Measurements from ENCODE around the gene CMIP.
"Not testable (repeated sequence)": the region's sequence is repeated elsewhere in the genome, so short reads cannot be mapped to it uniquely, and the experiment has no call there.

Gene CMIP

DNA sequence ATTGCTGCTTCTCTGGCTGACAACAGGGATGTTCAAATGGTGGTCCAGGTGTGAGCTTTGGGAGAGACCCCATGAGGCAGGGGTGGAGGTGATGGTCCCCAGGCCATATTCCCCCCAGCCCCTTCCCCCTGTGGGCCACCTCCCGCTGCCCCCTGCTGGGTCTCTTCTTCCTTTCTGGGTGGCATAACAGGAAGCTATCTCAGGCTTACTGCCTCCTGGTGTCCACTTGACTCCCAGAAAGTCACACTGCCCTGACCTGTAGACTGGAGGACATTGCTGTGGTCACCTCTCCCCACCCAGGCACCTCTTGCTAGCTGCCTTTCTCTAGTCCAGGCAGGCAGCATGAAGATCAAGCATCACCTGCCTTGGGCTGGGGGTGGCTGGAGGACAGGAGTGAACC, 288.1 kb downstream of the CMIP start:
- no peaks in the 10 kb centered on the region for H3K27me3 ChIP-seq (ENCODE audit: insufficient read depth, insufficient read length)
- no peaks in the 10 kb centered on the region for H3K36me3 ChIP-seq (ENCODE audit: insufficient read depth, insufficient read length, low read length)
- TF ChIP-seq SUZ12 (IDR thresholded peaks at IDR 0.05; ENCODE audit: extremely low read depth, insufficient read depth, insufficient read length) = no peak
- TF ChIP-seq YY1 (IDR thresholded peaks at IDR 0.05; ENCODE audit: insufficient read depth, insufficient read length) = no peak
- TF ChIP-seq ZNF274 (IDR thresholded peaks at IDR 0.05; ENCODE audit: low read depth, low read length) = no peak
- H3K4me3 ChIP-seq (ENCODE audit: insufficient read length, low read depth) = no peak overlapping the region
- no peaks in the 10 kb centered on the region for H3K4me1 ChIP-seq (ENCODE audit: insufficient read depth, insufficient read length)
- no peak overlapping the region for H3K9ac ChIP-seq (ENCODE audit: insufficient read length, low read depth)
- H3K9me3 ChIP-seq (ENCODE audit: insufficient read depth, low read length) = no peaks in the 10 kb centered on the region
- DNase-seq (ENCODE audit: low read depth, low spot score) = no peak

DNA sequence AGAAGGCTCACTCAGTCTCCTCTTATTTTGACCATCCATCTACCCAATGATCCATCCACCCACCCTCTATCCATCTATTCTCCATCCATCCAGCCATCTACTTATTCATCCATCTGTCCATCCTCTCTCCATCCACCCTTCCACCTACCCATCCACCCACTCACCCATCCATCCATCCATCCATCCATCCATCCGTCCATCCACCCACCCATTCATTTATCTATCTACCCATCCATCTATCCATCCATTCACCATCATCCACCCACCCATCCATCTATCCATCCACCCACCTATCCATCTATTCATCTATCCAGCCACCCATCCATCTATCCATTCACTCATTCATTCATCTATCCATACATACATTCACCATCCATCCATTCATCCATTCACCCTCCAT, 288.7 kb downstream of the CMIP start:
- H3K4me1 ChIP-seq (ENCODE audit: insufficient read depth, insufficient read length) = no peaks in the 10 kb centered on the region
- TF ChIP-seq SUZ12 (IDR thresholded peaks at IDR 0.05; ENCODE audit: extremely low read depth, insufficient read depth, insufficient read length) (no peak), YY1 (IDR thresholded peaks at IDR 0.05; ENCODE audit: insufficient read depth, insufficient read length) (no peak), ZNF274 (IDR thresholded peaks at IDR 0.05; ENCODE audit: low read depth, low read length) (no peak)
- H3K9ac ChIP-seq (ENCODE audit: insufficient read length, low read depth) = no peak overlapping the region
- no peaks in the 10 kb centered on the region for H3K9me3 ChIP-seq (ENCODE audit: insufficient read depth, low read length)
- DNase-seq (ENCODE audit: low read depth, low spot score) = no peak
- no peaks in the 10 kb centered on the region for H3K36me3 ChIP-seq (ENCODE audit: insufficient read depth, insufficient read length, low read length)
- H3K4me3 ChIP-seq (ENCODE audit: insufficient read length, low read depth) = no peak overlapping the region
- H3K27me3 ChIP-seq (ENCODE audit: insufficient read depth, insufficient read length) = no peaks in the 10 kb centered on the region

DNA sequence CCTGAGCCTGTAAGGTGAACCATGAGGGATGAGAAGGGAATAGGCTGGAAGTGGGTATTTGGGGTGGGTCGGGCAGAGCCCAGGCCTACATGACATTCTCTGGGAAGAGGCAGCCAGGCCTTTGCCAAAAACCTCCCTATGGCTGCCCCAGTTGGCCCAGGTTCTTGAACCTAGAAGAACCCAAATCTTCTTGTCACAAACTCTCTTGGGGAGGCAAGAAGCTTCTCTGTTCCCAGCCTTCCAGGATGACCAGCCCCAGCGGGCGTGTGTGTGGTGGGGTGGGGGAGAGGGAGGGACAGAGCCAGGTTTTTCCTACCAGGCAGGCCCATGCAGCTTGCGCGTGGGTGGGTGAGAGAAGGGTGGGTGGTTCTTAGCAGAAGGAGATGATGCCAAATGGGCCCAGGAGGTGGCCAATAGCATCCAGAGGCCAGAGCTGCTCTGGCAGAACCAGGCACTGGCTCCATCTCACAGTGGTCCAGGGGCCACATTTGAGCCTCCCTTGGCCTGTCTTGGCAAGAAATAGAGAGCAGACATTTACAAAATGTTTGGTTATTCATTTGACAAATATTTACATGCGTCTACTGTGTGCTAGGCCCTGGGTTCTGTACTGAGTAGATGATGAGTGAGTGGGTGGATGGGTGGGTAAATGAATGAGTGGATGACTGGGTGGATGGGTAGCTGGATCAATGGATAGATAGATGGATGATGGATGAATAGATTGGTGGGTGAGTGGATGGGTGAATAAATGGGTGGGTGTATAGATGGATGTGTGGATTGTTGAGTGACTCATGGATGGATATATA, 290.2 kb downstream of the CMIP start:
- H3K27me3 ChIP-seq (ENCODE audit: insufficient read depth, insufficient read length) = no peaks in the 10 kb centered on the region
- no peaks in the 10 kb centered on the region for H3K9me3 ChIP-seq (ENCODE audit: insufficient read depth, low read length)
- H3K36me3 ChIP-seq (ENCODE audit: insufficient read depth, insufficient read length, low read length) = no peaks in the 10 kb centered on the region
- TF ChIP-seq ZNF274 (IDR thresholded peaks at IDR 0.05; ENCODE audit: low read depth, low read length) (no peak), SUZ12 (IDR thresholded peaks at IDR 0.05; ENCODE audit: extremely low read depth, insufficient read depth, insufficient read length) (no peak), YY1 (IDR thresholded peaks at IDR 0.05; ENCODE audit: insufficient read depth, insufficient read length) (no peak)
- H3K4me1 ChIP-seq (ENCODE audit: insufficient read depth, insufficient read length) = peaks cover 4% of the 10 kb centered on the region
- no peak overlapping the region for H3K4me3 ChIP-seq (ENCODE audit: insufficient read length, low read depth)
- DNase-seq (ENCODE audit: low read depth, low spot score) = no peak
- no peak overlapping the region for H3K9ac ChIP-seq (ENCODE audit: insufficient read length, low read depth)

DNA sequence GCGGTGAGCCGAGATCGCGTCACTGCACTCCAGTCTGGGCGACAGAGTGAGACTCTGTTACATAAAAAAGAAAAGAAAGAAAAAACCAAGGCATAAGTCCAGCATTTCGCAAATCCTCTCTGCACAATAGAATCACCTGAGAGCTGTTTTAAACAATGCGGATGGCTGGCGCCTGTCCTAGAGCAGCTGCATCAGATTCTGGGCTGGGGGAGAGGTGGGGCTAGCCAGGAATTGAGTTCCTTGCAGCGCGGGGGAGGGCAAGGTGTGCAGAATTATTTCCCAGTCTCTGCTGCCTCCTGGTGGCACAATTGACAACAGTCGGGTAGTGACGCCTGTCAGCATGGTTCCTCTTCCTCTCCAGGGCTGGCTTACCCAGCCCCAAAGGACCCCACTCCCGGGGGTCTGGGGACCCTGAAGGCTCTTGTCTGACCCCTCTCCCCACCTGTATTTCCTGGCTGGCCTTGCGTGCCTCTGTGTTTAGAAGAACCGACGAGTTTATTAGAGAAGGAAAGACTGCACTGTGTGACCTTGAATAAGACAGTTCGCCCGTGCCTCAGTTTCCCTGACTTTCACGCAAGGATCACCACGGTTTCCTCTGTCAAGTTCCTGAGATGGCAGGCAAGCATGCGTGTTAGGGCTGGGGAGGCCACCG, 293.4 kb downstream of the CMIP start:
- Histone ChIP-seq H3K4me3 (ENCODE audit: insufficient read length, low read depth) (no peak overlapping the region), H3K9ac (ENCODE audit: insufficient read length, low read depth) (no peak overlapping the region), H3K9me3 (ENCODE audit: insufficient read depth, low read length) (no peaks in the 10 kb centered on the region), H3K36me3 (ENCODE audit: insufficient read depth, insufficient read length, low read length) (no peaks in the 10 kb centered on the region), H3K4me1 (ENCODE audit: insufficient read depth, insufficient read length) (peaks cover 6% of the 10 kb centered on the region), H3K27me3 (ENCODE audit: insufficient read depth, insufficient read length) (no peaks in the 10 kb centered on the region)
- peak; percentile 77 for DNase-seq (ENCODE audit: low read depth, low spot score)
- TF ChIP-seq YY1 (IDR thresholded peaks at IDR 0.05; ENCODE audit: insufficient read depth, insufficient read length) = no peak
- TF ChIP-seq ZNF274 (IDR thresholded peaks at IDR 0.05; ENCODE audit: low read depth, low read length) = no peak
- no peak for TF ChIP-seq SUZ12 (IDR thresholded peaks at IDR 0.05; ENCODE audit: extremely low read depth, insufficient read depth, insufficient read length)

DNA sequence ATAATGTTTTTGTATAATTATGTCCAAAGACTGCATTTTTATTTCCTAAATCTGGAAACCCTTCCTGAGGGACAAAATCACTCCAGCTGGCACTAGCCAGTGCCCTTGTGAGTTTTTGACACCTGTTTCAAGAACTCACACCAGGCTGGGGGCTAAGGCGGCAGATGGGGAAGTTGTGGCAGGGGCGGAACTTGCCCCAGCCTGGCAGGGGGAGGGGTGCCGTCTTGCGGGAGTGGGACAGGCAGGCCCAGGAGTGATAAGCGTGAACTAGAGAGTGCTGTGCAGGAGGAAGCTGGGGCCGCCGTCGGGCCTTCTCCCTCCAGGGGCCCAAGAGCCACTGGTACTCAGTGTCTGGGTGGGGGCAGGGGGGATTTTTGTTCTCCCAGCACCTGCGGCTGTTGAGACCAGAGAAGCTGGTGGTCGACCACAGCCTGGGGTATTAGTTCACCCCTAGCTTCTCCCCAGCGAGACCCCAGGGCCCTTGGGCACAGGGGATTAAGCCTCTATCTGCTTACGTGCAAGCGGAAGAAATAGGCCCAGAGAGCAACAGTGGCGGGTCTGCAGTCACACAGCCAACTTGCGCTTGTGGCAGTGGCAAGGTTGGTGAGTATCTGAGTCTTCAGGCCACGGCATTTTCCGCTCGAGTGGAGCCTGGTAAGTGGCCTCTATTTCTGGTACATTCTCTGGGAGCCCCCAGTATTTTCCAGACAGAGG, 294.3 kb downstream of the CMIP start:
- no peak for TF ChIP-seq ZNF274 (IDR thresholded peaks at IDR 0.05; ENCODE audit: low read depth, low read length)
- TF ChIP-seq YY1 (IDR thresholded peaks at IDR 0.05; ENCODE audit: insufficient read depth, insufficient read length) = no peak
- TF ChIP-seq SUZ12 (IDR thresholded peaks at IDR 0.05; ENCODE audit: extremely low read depth, insufficient read depth, insufficient read length) = no peak
- Histone ChIP-seq H3K27me3 (ENCODE audit: insufficient read depth, insufficient read length) (no peaks in the 10 kb centered on the region), H3K9ac (ENCODE audit: insufficient read length, low read depth) (peak overlapping the region; percentile 47), H3K4me1 (ENCODE audit: insufficient read depth, insufficient read length) (peaks cover 6% of the 10 kb centered on the region), H3K36me3 (ENCODE audit: insufficient read depth, insufficient read length, low read length) (no peaks in the 10 kb centered on the region), H3K9me3 (ENCODE audit: insufficient read depth, low read length) (no peaks in the 10 kb centered on the region), H3K4me3 (ENCODE audit: insufficient read length, low read depth) (no peak overlapping the region)
- no peak for DNase-seq (ENCODE audit: low read depth, low spot score)

DNA sequence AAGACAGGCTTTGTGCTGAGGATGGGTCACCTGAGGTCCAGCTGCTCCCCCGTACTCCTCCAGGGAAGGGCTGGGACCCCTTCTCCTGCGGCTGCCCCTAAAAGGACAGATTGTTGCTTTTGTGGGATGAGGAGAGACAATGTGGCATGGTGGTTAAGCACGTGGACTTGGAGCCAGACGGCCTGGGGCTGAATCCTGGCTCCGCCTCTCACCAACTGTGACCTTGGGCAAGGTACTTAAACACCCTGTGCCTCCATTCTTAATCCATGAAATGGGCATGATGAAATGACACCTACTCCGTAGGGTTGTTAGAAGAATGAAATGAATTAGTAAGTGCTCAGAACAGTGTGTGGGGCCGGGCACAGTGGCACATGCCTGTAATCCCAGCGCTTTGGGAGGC, 294.9 kb downstream of the CMIP start:
- Histone ChIP-seq H3K36me3 (ENCODE audit: insufficient read depth, insufficient read length, low read length) (no peaks in the 10 kb centered on the region), H3K9me3 (ENCODE audit: insufficient read depth, low read length) (no peaks in the 10 kb centered on the region), H3K9ac (ENCODE audit: insufficient read length, low read depth) (no peak overlapping the region), H3K4me3 (ENCODE audit: insufficient read length, low read depth) (no peak overlapping the region), H3K4me1 (ENCODE audit: insufficient read depth, insufficient read length) (peaks cover 6% of the 10 kb centered on the region), H3K27me3 (ENCODE audit: insufficient read depth, insufficient read length) (no peaks in the 10 kb centered on the region)
- no peak for TF ChIP-seq YY1 (IDR thresholded peaks at IDR 0.05; ENCODE audit: insufficient read depth, insufficient read length)
- TF ChIP-seq SUZ12 (IDR thresholded peaks at IDR 0.05; ENCODE audit: extremely low read depth, insufficient read depth, insufficient read length) = no peak
- TF ChIP-seq ZNF274 (IDR thresholded peaks at IDR 0.05; ENCODE audit: low read depth, low read length) = no peak
- no peak for DNase-seq (ENCODE audit: low read depth, low spot score)

DNA sequence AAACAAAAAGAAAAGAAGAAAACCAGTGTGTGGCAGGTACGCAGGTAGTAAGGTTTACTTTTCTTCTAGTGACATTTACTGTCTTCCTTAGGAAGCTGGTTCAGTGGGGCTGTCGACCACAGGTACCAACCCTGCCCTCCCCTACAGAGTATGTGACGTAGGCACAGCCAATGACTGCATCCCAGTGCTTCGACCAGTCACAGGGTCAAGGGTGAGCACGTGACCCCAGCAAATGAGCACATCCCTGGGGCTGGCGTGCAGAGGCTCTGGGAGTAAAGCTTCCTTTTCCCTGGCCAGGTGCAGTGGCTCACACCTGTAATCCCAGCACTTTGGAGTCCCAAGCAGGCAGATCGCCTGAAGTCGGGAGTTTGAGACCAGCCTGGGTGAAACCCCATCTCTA, 295.6 kb downstream of the CMIP start:
- H3K36me3 ChIP-seq (ENCODE audit: insufficient read depth, insufficient read length, low read length) = no peaks in the 10 kb centered on the region
- H3K9me3 ChIP-seq (ENCODE audit: insufficient read depth, low read length) = no peaks in the 10 kb centered on the region
- no peak for DNase-seq (ENCODE audit: low read depth, low spot score)
- H3K9ac ChIP-seq (ENCODE audit: insufficient read length, low read depth) = no peak overlapping the region
- no peak overlapping the region for H3K4me3 ChIP-seq (ENCODE audit: insufficient read length, low read depth)
- H3K4me1 ChIP-seq (ENCODE audit: insufficient read depth, insufficient read length) = peaks cover 6% of the 10 kb centered on the region
- TF ChIP-seq YY1 (IDR thresholded peaks at IDR 0.05; ENCODE audit: insufficient read depth, insufficient read length) (no peak), ZNF274 (IDR thresholded peaks at IDR 0.05; ENCODE audit: low read depth, low read length) (no peak), SUZ12 (IDR thresholded peaks at IDR 0.05; ENCODE audit: extremely low read depth, insufficient read depth, insufficient read length) (no peak)
- H3K27me3 ChIP-seq (ENCODE audit: insufficient read depth, insufficient read length) = no peaks in the 10 kb centered on the region

DNA sequence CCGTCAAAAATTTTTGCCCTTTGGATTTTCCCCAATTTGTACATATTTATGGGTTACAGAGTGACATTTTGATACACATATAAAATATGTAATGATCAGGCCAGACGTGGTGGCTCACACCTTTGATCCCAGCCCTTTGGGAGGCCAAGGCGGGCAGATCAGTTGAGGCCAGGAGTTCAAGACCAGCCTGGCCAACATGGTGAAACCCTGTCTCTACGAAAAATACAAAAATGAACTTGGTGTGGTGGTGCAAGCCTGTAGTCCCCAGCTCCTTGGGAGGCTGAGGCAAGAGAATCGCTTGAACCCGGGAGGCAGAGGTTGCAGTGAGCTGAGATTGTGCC, 296.8 kb downstream of the CMIP start:
- not testable (repeated sequence) for H3K4me1 ChIP-seq (ENCODE audit: insufficient read depth, insufficient read length); H3K9ac ChIP-seq (ENCODE audit: insufficient read length, low read depth); H3K27me3 ChIP-seq (ENCODE audit: insufficient read depth, insufficient read length); H3K4me3 ChIP-seq (ENCODE audit: insufficient read length, low read depth); H3K36me3 ChIP-seq (ENCODE audit: insufficient read depth, insufficient read length, low read length); H3K9me3 ChIP-seq (ENCODE audit: insufficient read depth, low read length); DNase-seq (ENCODE audit: low read depth, low spot score)

Data from NT2/D1 (cell line).